ENCODE data around the gene PGS1. TPM values are rescaled to one million over a fixed set of nuclear protein-coding genes. Genes with fewer than 3 reads are reported as not detected.

The PGS1 gene
- total RNA-seq, 2 donors from 2014 or later: 21.2 to 21.8 TPM

DNA sequence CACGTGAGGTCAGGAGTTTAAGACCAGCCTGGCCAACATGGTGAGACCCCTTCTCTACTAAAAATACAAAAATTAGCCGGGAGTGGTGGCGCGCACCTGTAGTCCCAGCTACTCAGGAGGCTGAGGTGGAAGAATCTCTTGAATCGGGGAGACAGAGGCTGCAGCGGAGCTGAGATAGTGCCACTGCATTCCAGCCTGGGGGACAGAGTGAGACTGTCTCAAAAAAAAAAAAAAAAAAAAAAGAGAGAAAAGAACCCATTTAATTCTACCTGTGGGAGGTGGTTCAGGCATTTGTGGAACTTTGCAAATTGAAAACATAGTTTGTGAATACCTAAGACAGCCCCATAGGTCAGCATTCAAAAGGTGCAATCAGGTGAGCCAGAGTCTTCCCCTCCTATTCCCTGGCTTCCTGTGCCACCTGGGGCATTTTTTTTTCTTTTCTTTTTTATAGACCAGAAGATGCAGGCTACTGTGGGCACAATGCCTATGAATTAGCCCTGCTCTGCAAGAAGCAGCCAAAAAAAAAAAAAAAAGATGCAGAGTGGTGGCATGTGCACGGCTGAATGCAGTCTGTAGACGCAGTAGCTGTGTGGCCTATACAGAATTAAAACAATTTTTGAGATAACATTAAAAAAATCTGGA is 9.5 kb upstream of the PGS1 start:
- no peak for DNase-seq (ENCODE audit: low spot score)

DNA sequence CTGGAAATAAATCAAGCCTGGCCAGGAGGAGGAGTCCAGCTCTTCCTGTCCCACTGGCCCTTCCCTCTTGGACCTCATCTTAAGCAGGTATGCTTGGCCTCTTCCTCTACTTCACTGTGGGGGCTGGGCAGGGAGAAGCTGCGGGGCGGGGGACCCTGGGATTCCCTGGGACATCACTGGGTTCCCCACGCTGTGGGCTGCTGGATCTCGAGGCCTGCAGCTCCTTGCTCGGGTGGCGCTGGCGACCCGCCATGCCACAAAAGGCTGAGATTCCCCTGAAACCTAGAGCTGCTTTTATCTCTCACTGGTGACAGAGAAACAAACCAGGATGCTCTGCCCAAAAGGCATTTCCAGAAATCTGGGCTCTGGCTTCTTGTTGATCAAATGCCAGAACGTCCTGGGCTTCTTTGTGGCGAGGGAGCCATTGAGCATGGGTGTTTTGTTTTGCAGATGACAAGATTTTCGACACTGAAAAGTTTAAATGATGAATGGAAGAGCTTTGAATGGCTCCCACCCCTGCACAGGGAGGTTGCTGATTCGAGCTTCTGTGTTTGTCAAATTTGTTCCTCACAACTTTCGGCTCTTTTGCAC is 8.6 kb upstream of the PGS1 start:
- H3K27me3 ChIP-seq: no peaks in the 10 kb centered on the region
- H3K4me1 ChIP-seq: peaks cover 0 to 29% of the 10 kb centered on the region in 2 donors
- H3K4me3 ChIP-seq: no peak overlapping the region
- no peak overlapping the region for H3K27ac ChIP-seq
- H3K9me3 ChIP-seq: no peaks in the 10 kb centered on the region
- DNase-seq (ENCODE audit: low spot score): no peak
- H3K36me3 ChIP-seq: no peaks in the 10 kb centered on the region
- TF ChIP-seq, protein P1, sequence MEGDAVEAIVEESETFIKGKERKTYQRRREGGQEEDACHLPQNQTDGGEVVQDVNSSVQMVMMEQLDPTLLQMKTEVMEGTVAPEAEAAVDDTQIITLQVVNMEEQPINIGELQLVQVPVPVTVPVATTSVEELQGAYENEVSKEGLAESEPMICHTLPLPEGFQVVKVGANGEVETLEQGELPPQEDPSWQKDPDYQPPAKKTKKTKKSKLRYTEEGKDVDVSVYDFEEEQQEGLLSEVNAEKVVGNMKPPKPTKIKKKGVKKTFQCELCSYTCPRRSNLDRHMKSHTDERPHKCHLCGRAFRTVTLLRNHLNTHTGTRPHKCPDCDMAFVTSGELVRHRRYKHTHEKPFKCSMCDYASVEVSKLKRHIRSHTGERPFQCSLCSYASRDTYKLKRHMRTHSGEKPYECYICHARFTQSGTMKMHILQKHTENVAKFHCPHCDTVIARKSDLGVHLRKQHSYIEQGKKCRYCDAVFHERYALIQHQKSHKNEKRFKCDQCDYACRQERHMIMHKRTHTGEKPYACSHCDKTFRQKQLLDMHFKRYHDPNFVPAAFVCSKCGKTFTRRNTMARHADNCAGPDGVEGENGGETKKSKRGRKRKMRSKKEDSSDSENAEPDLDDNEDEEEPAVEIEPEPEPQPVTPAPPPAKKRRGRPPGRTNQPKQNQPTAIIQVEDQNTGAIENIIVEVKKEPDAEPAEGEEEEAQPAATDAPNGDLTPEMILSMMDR (IDR thresholded peaks at IDR 0.05): no peak

More for the DNA sequence above, 9.5 kb upstream of the PGS1 start:
- no peaks in the 10 kb centered on the region for H3K36me3 ChIP-seq
- H3K4me3 ChIP-seq: no peak overlapping the region
- TF ChIP-seq, protein P1 (IDR thresholded peaks at IDR 0.05): no peak
- peaks cover 0 to 20% of the 10 kb centered on the region in 2 donors for H3K4me1 ChIP-seq
- no peaks in the 10 kb centered on the region for H3K9me3 ChIP-seq
- no peak overlapping the region for H3K27ac ChIP-seq
- H3K27me3 ChIP-seq: no peaks in the 10 kb centered on the region

DNA sequence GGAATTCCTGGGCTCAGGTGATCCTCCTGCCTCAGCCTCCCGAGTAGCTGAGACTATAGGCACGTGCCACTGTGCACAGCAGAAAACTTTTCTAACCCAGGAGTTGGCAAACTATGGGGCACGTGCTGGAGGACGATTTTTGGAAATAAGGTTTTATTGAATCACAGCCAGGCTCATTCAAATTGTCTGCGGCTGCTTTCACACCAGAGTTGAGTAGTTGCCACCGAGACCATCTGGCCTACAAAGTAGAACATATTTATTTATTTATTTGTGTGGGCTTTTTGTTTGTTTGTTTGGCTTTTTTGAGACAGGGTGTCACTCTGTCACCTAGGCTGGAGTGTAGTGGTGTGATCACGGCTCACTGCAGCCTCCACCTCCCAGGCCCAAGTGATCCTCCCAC is 7.4 kb upstream of the PGS1 start:
- TF ChIP-seq, protein P1 (IDR thresholded peaks at IDR 0.05): no peak
- no peak for DNase-seq (ENCODE audit: low spot score)

DNA sequence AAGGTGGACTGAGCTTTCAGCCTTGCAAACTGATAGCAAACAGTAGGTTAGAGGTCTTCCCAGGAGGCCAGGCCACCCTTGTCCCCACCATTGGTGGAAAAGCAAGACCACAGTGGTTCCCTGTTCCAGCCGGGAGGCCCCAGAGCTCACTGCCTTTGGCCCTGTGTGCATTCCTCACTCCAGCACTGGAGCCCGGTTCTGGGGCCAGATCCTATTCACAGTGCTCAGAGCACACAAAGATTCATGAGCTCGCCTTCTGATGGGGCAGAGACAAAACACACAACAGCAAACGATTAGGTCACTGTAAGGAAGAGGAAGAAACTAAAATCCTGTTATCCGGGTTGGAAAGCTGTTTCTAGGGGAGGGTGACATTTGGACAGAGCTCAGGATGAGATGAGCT is 5.6 kb upstream of the PGS1 start:
- DNase-seq (ENCODE audit: low spot score): no peak
- TF ChIP-seq, protein P1 (IDR thresholded peaks at IDR 0.05): no peak
- no peak overlapping the region for H3K27ac ChIP-seq

More for the DNA sequence above, 7.4 kb upstream of the PGS1 start:
- Histone ChIP-seq H3K9me3 (no peaks in the 10 kb centered on the region), H3K36me3 (no peaks in the 10 kb centered on the region), H3K4me3 (no peak overlapping the region), H3K4me1 (peaks cover 0 to 26% of the 10 kb centered on the region in 2 donors), H3K27me3 (no peaks in the 10 kb centered on the region), H3K27ac (no peak overlapping the region)

DNA sequence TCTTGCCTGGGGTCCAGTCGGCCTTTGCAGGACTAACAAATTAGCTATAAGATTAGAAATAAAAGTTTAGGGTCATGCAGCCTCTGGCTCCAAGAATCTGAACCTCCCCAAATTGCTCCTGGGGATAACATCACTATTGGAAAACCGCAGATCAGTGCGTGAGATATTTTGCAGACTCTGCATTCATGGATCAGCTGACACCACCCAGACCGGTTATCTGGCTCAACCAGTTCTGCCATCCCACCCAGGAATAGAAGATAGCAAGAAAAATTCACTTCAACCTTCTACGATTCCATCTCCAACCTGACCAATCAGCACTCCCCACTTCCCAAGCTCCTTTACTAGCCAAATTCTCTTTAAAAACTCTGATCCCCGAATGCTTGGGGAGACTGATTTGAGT is 4.3 kb upstream of the PGS1 start:
- Histone ChIP-seq H3K4me1 (peaks cover 0 to 32% of the 10 kb centered on the region in 2 donors), H3K4me3 (no peak overlapping the region), H3K36me3 (no peaks in the 10 kb centered on the region), H3K27ac (no peak overlapping the region), H3K27me3 (no peaks in the 10 kb centered on the region), H3K9me3 (no peaks in the 10 kb centered on the region)
- no peak for DNase-seq (ENCODE audit: low spot score)
- TF ChIP-seq, protein P1 (IDR thresholded peaks at IDR 0.05): no peak

More for the DNA sequence above, 5.6 kb upstream of the PGS1 start:
- H3K27me3 ChIP-seq: no peaks in the 10 kb centered on the region
- H3K36me3 ChIP-seq: no peaks in the 10 kb centered on the region
- H3K9me3 ChIP-seq: no peaks in the 10 kb centered on the region
- no peak overlapping the region for H3K4me3 ChIP-seq
- H3K4me1 ChIP-seq: peaks cover 0 to 26% of the 10 kb centered on the region in 2 donors
